CD4-positive, alpha-beta T cell treated with Interleukin-15 for 4 hours (primary cell): ENCODE data around the gene SOX30.

ENCODE experiments used
- DNase-seq: peaks from one replicate; pipeline ENCODE4 v3.0.0-alpha.2; 2020; ENCODE audit warnings: low spot score

SOX30 gene

DNA sequence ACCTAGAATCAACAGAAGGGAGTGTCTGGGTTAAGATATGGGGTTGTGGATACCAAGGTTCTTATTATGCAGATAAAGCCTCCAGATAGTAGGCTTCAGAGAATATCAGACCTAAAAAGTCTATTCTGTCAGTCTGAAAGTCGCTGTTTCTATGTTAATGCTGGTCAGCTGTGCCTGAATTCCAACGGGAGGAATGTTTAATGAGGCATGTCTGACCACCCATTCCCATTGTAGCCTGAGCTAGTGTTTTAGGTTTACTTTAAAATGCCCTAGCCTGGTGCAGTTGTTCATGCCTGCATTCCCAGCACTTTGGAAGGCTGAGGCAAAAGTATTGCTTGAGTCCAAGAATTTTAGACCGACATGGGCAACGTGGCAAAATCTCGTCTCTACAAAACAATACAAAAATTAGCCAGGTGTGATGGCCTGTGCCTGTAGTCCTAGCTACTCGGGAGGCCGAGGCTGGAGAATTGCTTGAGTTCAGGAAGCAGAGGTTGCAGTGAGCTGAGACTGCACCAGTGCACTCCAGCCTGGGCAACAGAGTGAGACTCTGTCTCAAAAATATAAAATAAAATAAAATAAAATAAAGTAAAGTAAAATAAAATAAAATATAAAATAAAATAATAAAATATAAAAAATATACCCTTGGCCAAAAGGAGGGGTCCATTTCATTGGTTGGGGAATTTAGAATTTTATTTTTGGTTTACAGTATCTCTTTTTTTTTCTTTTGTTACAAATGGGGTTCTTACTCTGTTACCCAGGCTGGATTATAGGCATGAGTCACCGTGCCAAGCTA, 7.8 kb upstream of the SOX30 start:
- DNase-seq: no peak

DNA sequence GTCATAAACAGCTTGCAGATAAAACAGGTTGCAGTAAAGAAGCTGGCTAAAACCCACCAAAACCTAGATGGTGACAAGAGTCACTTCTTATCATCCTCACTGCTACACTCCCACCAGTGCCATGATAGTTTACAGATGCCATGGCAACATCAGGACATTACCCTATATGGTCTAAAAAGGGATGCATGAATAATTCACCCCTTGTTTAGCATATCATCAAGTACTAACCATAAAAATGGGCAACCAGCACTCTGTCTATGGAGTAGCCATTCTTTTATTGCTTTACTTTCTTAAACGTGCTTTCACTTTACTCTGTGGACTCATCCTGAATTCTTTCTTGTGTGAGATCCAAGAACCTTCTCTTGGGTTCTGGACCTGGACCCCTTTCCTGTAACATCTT, 6.7 kb upstream of the SOX30 start:
- DNase-seq: no peak

DNA sequence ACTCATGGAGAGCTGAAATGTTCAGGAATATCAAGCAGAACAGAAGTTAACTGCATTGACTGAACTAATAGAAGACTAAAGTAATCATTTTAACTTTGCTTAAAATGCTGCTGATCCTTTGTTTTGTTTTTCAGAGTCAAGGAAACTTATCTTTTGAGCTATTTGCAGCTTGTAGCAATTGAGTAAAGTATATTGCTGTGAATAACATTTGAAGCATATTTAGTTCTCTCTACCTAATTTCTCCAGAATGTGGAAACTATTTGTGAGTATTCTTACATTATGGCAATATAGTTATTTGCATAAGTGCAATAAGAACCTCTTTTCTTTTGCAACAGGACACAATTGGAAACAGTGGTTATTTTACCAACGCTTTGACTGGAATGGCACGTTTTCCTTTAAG, 5.3 kb upstream of the SOX30 start:
- DNase-seq: no peak

DNA sequence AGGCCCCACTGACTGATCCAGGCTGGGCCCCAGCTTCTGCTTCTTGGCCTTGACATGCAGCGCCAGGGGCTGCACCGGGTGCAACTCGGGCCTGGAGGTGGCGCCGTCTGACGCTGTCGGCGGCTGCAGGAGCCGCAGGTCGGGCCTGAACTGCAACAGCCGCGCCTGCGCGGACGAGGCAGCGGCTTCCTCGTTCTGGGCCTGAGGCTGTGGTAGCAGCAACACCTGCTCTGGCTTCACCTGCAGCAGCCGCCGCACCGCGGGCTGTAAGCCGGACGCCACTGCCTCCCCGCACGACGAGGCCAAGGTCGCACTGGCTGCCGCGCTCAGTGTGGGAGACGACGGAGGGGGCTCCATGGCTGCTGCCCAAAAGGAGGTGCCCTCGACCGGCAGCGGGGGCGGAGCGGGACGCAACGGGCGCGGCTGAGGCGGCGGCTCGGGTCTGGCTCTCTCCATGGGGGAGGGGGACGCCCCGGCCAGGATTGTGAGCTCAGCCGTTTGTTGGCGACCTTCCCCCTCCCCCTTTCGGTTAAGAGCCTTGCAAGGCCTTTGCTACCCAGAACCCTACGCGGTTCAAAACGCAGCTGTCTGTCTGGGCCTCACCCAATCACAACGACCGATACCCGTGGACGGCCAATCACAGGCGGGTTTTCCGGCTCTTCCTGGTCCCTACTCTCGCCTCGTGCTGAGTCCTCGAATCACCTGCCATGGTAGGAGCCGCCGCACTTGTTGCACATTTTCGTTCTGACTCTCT, 438 bp downstream of the SOX30 start:
- DNase-seq: peak; percentile 87

DNA sequence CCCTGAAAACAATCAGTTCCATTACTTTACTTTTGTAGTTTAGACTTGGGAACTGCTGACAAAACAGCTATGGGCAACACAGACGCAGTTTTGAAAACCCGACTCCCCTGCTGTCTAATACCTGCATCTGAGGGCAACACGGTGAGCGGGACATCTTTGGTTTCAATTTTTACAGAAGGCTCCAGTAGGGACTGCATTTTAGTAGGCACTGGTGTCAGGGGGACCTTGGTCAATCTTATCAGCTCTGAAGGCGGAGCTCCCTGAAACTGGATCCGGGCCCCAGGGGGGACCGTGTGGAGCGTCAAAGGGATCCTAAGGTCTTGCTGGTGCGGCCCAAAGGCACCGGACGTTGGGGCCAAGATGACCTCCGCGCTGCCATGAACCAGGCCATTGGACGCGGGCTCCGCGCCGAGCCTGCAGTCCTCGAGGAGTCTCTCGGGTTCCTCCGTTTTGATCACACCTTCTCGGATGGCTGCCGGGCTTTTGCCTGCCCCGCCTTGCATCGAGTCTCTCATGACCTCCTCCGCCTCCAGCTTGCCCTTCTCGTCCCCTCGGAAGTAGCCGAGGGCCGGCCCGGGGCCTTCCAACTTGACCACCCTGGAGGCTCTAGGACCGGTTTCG, 1.1 kb downstream of the SOX30 start:
- no peak for DNase-seq

DNA sequence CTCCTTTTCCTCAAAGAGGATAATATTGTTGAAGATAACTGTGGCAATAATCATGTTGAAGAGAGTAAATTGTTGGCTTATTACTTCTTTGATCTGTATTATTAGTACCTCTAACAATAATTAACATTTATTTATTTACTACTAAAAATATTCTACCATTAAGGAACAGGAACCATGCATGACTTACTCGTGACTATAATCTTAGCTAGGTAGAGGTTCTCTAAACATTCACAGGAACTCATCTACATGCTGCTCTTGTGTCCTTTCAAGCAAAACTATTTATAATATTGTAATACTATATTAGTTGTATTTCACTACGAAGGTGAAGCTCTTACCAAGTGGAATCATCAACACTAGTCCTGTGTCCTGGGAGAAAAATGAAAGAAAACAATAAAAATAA, 3.1 kb downstream of the SOX30 start:
- DNase-seq: no peak

DNA sequence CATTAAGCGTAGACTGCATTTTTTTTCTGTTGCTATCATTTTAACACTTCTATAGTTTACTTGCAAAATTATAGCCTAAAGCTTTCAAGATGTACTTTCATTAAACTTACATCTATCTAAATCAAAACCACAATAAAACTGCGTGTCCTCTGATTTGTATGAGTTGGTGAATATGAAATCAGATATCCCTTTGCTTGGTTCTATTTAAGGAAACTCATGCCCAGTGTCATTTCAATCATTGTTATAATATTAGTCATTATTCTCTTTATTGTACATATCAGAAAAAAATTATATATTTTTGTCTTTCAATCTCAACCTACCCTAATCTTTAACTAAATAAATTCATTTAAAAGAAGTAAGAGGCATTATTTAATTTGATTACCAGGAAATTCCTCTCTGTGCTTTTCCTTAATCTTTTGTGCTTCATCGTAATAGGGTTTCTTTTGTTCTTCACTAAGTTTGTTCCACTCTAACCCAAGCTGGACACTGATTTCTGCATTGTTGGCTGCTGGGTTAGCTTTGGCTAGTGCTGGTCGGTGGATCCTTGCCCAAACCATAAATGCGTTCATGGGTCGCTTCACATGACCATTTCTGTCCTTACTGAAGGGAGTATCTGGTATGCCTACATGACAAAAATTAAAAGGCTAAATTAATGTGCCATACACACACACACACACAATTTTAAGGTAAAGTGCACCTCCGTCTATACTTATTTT, 3.8 kb downstream of the SOX30 start:
- no peak for DNase-seq

DNA sequence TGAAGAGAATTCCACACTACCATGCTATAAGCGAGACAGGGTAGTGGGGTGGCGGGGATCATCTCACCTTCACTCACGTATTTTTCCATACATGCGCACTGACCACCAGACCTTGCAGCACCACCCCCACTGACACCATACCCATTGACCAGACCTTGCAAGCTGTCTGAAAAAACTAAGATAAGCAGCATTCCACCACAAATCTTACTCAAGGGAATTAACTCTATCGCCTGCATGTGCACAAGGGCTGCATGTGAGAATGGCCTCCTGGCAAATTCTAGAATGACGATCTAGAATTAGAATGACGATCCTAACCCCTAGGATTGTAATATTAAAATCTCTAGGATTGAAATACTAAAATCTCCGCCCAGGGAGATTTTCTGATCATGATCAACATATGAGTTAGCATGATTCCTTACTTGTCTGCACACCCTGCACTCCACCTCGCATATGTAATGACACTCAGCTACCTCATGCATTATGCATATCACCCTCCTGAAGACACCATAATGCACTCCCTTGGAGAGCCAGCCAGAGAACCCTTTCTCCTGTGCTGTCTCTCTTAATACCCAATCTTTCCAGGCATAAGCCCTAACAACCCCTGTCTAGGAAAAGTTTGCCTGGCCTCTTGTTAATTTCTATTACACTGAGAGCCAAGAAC, 11.7 kb downstream of the SOX30 start:
- no peak for DNase-seq

DNA sequence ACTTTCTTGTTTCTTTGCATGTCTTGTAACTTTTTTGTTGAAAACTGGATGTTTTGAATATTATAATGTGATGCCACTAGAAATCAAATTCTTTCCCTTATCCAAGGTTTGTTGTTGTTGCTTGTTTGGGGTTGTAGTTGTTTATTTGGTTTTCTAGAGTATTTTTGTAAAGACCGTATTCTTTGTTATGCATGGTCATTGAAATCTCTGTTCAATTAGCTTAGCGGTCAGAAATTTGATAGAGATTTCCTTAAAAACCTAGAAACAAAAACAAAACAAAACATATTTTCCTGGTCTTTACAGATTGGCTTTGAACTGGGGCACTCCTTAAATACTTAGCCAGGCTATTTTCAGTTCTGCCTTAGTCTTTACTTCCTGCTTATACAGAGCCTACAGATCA, 21.9 kb downstream of the SOX30 start:
- DNase-seq: no peak

DNA sequence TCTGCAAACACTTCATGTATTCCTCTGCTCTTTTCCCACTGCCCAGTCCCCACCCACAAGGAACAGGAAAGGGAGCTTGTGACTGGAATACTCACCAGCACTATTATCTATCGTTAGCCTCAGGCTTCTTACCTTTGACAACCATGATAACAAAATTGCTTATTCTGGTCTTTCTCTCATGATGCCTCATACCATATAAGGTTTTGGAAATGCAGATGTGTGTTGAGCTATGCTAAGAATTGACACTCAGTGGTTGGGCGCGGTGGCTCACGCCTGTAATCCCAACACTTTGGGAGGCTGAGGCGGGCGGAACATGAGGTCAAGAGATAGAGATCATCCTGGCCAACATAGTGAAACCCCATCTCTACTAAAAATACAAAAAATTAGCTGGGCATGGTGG, 25.4 kb downstream of the SOX30 start:
- no peak for DNase-seq

DNA sequence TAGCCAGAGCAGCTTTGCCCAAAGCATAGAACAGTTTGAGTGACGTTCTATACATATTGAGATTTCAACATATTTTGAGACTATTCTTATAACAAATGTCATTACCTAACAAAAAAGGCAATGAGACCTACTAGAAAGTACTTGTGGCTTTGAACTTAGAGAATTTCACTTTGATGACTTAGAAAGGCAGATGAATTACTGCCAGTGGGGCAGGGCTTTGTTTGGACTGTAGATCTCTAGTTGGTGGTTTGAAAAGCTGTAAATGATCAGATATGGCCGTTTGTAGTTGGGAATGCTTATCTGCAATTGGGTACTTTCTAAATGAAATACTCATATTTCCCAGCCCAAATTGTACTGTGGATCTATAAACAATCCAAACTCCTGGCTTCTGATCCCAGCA, 28.1 kb downstream of the SOX30 start:
- no peak for DNase-seq

DNA sequence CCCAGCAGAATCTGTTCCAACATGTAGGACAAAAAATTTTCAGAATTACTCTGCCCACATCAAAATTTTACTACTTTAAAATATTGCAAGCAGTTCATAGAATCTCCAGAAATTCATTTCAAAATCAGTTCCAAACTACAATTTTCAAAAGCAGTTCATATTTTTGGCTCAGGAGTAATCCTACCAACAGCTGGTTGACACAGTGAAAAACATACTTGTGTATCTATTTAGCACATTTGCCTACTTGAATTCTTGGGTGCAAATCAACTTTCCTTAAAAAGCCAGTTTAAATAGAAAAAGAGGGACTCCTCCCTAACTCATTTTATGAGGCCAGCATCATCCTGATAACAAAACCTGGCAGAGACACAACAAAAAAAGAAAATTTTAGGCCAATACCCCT, 31.5 kb downstream of the SOX30 start:
- DNase-seq: no peak

DNA sequence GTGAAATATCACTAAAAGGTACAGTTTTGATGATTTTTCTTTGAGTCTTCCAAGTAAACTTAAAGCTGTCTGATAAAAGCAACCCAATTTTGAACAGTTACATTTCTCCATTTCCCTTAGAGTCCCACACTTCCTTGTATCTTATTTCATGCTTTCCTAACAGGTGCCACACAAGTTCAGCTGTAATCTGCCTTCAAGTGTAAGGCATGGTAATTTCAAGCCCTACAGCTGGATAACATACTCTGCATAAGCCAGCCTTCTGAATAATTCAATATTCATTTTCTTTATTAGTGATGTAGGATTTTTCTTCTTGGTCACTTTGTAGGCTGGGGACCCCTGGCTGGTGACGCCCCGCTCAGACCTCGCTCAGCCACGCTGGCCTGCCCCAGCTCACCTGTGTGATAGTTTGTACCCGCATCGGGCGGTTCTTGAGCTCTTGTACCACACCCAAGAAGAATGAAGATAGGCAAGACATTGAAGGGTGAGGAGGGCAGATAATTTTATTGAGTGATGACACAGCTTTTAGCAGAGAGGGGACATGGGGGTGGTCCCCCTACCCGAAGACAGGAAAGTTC, 34.0 kb downstream of the SOX30 start:
- no peak for DNase-seq

DNA sequence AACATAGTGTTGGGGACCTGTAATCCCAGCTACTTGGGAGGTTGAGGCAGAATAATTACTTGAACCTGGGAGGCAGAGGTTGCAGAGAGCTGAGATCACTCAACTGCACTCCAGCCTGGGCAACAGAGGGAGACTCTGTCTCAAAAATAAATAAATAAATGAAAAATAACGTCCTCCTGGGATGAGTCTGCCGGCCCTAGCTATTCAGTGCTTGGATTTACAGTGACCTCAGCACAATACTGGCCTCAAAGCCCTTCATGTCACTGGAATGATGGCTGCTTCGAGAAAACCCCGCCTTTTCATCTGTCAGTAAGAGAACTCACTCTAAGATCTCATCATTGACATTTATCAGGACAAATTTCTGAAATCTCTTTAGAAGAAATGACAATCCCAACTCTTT, 35.5 kb downstream of the SOX30 start:
- DNase-seq: no peak

DNA sequence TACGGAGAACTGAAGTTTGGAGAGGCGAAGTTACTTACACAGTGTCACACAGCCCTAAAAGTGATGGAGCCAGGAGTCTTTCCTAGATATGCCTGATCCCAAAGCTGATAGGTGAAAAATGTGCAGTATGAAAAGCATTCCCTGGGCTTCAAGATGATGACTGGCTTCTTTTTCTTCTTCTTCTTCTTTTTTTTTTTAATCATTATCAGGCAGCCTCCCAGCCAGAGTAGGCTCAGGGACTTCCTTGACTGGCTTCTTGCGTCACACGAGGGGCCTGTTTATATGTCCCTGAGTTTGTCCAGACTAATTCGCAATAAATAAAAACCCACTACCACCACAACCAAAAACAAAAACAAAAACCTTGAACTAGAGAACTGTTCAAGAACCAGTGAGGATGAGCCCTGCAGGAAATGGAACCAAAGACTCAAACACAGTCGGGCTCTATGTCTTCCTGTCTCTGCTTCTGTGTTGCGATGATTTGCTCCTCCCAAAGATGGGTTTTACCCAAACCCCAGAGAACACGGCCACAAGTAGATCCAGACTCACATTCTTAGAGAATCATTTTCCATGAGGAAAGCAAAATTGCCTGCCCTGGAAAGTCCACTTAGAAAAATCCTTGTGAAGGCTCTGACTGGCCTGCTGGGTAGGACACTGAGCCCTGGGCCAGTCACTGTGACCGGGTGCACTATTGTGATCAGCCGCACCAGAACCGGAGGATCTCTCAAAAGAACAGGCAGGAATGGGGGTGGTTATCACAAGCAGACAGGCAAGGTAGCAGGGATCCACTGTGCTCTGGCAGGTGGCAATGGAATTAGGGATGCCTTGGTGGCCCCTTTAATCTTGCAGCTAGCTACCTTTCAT, 38.6 kb downstream of the SOX30 start:
- DNase-seq: no peak

DNA sequence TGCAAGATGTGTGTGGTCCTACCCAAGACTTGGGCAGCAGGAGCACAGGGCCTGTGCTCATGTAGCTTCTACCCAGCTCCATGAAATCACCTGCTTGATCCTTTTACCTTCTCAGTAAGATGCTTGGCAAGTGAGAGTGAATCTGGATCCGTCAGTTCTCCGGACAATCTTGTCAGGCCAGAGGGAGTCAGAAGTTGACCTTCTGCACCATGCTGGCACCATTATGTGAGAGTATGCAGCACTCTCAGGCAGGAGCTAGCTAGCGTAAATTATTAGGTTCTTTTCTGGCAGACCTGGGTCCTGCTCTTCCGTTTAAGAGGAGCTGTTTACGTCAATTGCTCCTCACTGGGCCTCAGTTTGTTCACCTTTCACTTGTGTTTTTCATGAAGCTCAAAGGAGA, 39.7 kb downstream of the SOX30 start:
- DNase-seq: no peak

DNA sequence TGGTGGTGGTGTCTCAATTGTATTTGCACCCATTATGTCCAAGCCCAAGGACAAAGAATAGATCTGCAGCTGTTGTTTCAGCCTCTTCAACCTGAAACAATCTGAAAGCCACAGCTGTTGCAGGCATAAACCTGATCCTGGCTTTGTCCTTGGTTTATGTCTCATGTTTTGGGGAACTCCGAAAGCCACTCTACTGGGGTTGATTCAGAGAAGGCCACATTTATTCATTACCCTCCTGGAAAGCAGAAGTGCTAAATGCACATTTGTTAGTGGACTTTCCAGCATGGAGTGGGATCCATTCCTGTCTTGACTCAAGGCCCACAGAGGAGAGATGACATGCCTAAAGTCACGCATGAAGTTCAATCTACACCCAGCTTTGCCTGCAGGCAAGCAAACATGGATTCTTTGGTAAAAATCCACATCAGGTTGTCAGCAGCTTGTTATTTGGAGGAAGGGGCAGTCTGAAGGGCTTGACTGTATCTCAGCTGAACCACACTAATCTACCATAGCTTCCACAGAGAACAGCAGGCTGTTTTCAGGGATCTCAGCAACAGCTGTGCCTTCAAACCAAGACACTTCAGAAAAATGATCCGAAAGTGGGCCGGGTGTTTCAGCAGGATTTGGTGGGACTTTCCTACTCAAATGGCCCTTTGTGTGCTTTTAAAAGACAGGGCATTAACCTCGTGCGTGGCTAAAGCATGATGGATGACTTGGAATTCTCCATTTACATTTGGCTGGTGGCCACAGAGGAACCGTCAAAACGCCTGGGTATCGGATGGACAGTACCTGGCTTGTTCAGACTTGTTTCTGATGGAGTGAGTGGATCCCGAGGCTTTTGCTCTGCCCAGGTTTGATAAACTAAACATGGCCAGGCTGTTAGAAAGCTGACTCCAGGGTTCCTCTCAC, 40.4 kb downstream of the SOX30 start:
- DNase-seq: no peak

DNA sequence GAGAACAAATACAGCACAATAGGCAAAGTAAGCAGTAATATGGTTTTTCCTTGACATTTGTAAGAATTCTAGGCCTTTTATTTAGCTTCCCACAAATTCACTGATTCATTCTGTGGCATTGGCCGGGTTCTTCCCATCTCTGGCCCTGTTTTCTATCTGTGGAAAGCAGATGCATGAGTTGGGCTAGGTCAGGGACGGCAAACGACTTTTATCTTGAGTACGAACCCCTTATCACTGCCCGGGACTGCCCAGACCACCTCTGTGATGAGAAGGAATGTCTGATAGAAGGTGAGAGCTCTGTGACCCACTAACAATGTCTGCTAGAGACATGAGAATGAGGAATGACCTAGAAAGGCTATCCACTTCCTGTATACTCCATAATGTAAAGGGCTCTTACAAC, 41.2 kb downstream of the SOX30 start:
- no peak for DNase-seq

DNA sequence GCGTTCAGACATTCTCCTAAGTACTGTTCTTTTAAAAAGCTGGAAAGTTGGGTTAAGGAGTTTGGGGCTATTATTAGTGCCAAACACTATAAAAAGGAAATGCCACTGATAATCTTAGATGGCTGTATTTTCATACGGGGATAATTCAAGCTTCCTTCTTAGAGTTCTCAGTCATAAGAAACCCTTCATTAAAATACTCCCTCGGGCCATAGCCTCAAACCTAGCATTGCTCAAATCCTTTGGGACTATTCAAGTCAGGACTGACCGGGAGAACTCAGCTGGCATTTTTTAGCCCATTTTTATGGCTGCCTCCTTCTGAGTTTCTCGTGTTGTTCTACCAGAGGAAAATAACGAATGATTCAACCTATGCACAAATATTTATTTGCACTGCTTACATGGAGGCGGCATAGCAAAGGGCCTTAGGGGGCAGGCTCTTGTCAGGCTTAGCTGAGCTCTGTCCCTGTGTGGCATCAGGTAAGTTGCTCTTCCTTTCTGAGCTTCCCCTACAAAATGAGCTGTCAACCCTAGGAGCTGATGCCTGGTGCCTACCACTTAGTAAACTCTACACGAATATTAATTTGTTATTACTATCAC, 43.2 kb downstream of the SOX30 start:
- DNase-seq: no peak
